H1 (cell line): ENCODE results near the gene THBD. TPM values are rescaled to one million over a fixed set of nuclear protein-coding genes. Genes with fewer than 3 reads are reported as not detected.
A peak's percentile ranks its signal among the peaks of the same experiment; 100 is the strongest.

ENCODE experiments used
- CTCF ChIA-PET: fragments of 300-600 bp; sonication (Branson Sonifier 250); formaldehyde crosslinking; loops from one replicate; lab custom pipeline; 2021; ENCODE audit not compliant: partially characterized antibody; lab: Charles Lee
- POLR2A ChIA-PET: fragments of 300-600 bp; sonication (Branson Sonifier 250); formaldehyde crosslinking; loops from one replicate; lab custom pipeline; 2021; ENCODE audit warnings: inconsistent platforms; ENCODE audit not compliant: partially characterized antibody; lab: Charles Lee
- DNase-seq, 2 experiments: peaks; one replicate each; pipeline versions ENCODE4 v3.0.0 to v3.0.0-alpha.2; 2010 to 2022; ENCODE audit warnings: low spot score in 2 of 2, low read depth in 1 of 2, mixed read lengths in 1 of 2
- FAIRE-seq: peaks from 2 replicates; lab custom pipeline; 2011; peaks lifted over from hg19 to GRCh38; lab: Jason Lieb, UNC
- H2AFZ ChIP-seq: 2 replicates; pipeline ENCODE4 v1.8.1; 2012; ENCODE audit warnings: low read length, inconsistent platforms
- H2AK5ac ChIP-seq: 2 replicates; pipeline ENCODE4 v1.6.1; 2013; ENCODE audit warnings: low read depth, low read length
- H2BK120ac ChIP-seq: replicated peaks from 2 replicates; pipeline ENCODE3; 2013; ENCODE audit warnings: low read depth, low read length, inconsistent platforms
- H2BK12ac ChIP-seq: 2 replicates; pipeline ENCODE4 v1.6.1; 2013; ENCODE audit warnings: low read depth, low read length
- H2BK15ac ChIP-seq: 2 replicates; pipeline ENCODE4 v1.6.1; 2013; ENCODE audit warnings: low read length
- H2BK20ac ChIP-seq: 2 replicates; pipeline ENCODE4 v1.6.1; 2013; ENCODE audit warnings: low read length
- H2BK5ac ChIP-seq: 2 replicates; pipeline ENCODE4 v1.6.1; 2013; ENCODE audit warnings: low read depth, low read length
- H3K14ac ChIP-seq: 2 replicates; pipeline ENCODE4 v1.6.1; 2013; ENCODE audit warnings: inconsistent platforms; ENCODE audit not compliant: insufficient read length
- H3K18ac ChIP-seq: 2 replicates; pipeline ENCODE4 v1.6.1; 2013; ENCODE audit warnings: low read length; ENCODE audit errors: extremely low read depth
- H3K23ac ChIP-seq: 2 replicates; pipeline ENCODE4 v1.6.1; 2013; ENCODE audit warnings: inconsistent platforms; ENCODE audit not compliant: insufficient read length
- H3K23me2 ChIP-seq: 2 replicates; pipeline ENCODE4 v1.6.1; 2013; ENCODE audit warnings: low read depth, low read length
- H3K27ac ChIP-seq: 2 replicates; pipeline ENCODE4 v1.6.1; 2011; ENCODE audit warnings: low read depth, low read length, inconsistent platforms
- H3K27me3 ChIP-seq, 4 experiments: replicated peaks in 1 of 4; 1 replicate in 1 of 4; 2 replicates in 3 of 4; pipeline versions ENCODE4 v1.6.1 to v1.8.1; 2011 to 2013; ENCODE audit warnings: low read length in 3 of 4, mild to moderate bottlenecking in 3 of 4, inconsistent platforms in 2 of 4, mixed read lengths in 2 of 4, moderate library complexity in 1 of 4; ENCODE audit not compliant: control insufficient read depth in 3 of 4, insufficient read depth in 3 of 4; ENCODE audit errors: extremely low read depth in 1 of 4
- H3K36me3 ChIP-seq, 4 experiments: 2 replicates each; pipeline versions ENCODE4 v1.6.1 to v1.8.1; 2011 to 2013; ENCODE audit warnings: mild to moderate bottlenecking in 4 of 4, low read length in 3 of 4, moderate library complexity in 2 of 4, control low read depth in 1 of 4, inconsistent platforms in 1 of 4; ENCODE audit not compliant: insufficient read depth in 4 of 4, control insufficient read depth in 2 of 4
- H3K4ac ChIP-seq: replicated peaks from 2 replicates; pipeline ENCODE3; 2013; ENCODE audit warnings: low read length, low read depth, mixed read lengths, inconsistent platforms; ENCODE audit not compliant: insufficient read length
- H3K4me1 ChIP-seq, 4 experiments: replicated peaks in 1 of 4; 1 replicate in 1 of 4; 2 replicates in 3 of 4; pipeline versions ENCODE4 v1.6.1 to v1.8.1; 2011 to 2013; ENCODE audit warnings: low read length in 3 of 4, inconsistent platforms in 2 of 4, mixed read lengths in 1 of 4; ENCODE audit not compliant: insufficient read depth in 4 of 4, control insufficient read depth in 3 of 4
- H3K4me2 ChIP-seq, 2 experiments: 2 replicates each; pipeline versions ENCODE4 v1.6.1 to v1.8.1; 2011 to 2013; ENCODE audit warnings: low read depth in 2 of 2, low read length in 2 of 2, control low read depth in 1 of 2, inconsistent platforms in 1 of 2, mild to moderate bottlenecking in 1 of 2; ENCODE audit not compliant: insufficient read depth in 1 of 2
- H3K4me3 ChIP-seq, 4 experiments: fragments of 200-600, 300-600 bp in 1 of 4; sonication (generic), shearing (Covaris generic), sonication (Bioruptor Twin) in 1 of 4; 2 replicates each; pipeline versions ENCODE4 v1.5.1 to v1.8.1; 2011 to 2016; ENCODE audit warnings: low read length in 4 of 4, low read depth in 3 of 4, control low read depth in 2 of 4, inconsistent platforms in 2 of 4, mild to moderate bottlenecking in 2 of 4, mixed read lengths in 1 of 4, moderate library complexity in 1 of 4; ENCODE audit not compliant: insufficient read depth in 2 of 4; ENCODE audit errors: extremely low read depth in 1 of 4
- H3K56ac ChIP-seq: replicated peaks from 2 replicates; pipeline ENCODE3; 2013; ENCODE audit warnings: low read depth, mild to moderate bottlenecking, mixed read lengths, low read length, inconsistent platforms; ENCODE audit not compliant: insufficient read length
- H3K79me1 ChIP-seq: 2 replicates; pipeline ENCODE4 v1.6.1; 2013; ENCODE audit warnings: low read depth, low read length, control low read depth
- H3K79me2 ChIP-seq, 2 experiments: 2 replicates each; pipeline versions ENCODE4 v1.6.1 to v1.8.1; 2012 to 2013; ENCODE audit warnings: low read length in 2 of 2, mild to moderate bottlenecking in 2 of 2, inconsistent platforms in 1 of 2; ENCODE audit not compliant: insufficient read depth in 2 of 2, control insufficient read depth in 1 of 2
- H3K9ac ChIP-seq, 4 experiments: replicated peaks in 1 of 4; 1 replicate in 1 of 4; 2 replicates in 3 of 4; pipeline versions ENCODE4 v1.6.1 to v1.8.1; 2011 to 2013; ENCODE audit warnings: low read depth in 3 of 4, low read length in 3 of 4, control low read depth in 2 of 4, mild to moderate bottlenecking in 2 of 4, moderate library complexity in 2 of 4, inconsistent platforms in 1 of 4; ENCODE audit errors: extremely low read depth in 1 of 4
- H3K9me3 ChIP-seq, 2 experiments: 2 replicates each; pipeline versions ENCODE4 v1.6.1 to v1.8.1; 2012 to 2013; ENCODE audit warnings: mild to moderate bottlenecking in 2 of 2, moderate library complexity in 2 of 2, control low read depth in 1 of 2, inconsistent platforms in 1 of 2, low read depth in 1 of 2, low read length in 1 of 2, mixed read lengths in 1 of 2; ENCODE audit not compliant: insufficient read depth in 2 of 2
- H4K20me1 ChIP-seq, 2 experiments: replicated peaks in 1 of 2; 2 replicates each; pipeline versions ENCODE3 to v1.8.1; 2011 to 2013; ENCODE audit warnings: inconsistent platforms in 2 of 2, low read length in 2 of 2, mild to moderate bottlenecking in 1 of 2; ENCODE audit not compliant: insufficient read depth in 2 of 2, control insufficient read depth in 1 of 2
- H4K5ac ChIP-seq: 2 replicates; pipeline ENCODE4 v1.6.1; 2013; ENCODE audit warnings: low read length, low read depth, mixed read lengths, inconsistent platforms; ENCODE audit not compliant: insufficient read length
- H4K8ac ChIP-seq: 2 replicates; pipeline ENCODE4 v1.8.0; 2013; ENCODE audit warnings: mild to moderate bottlenecking, moderate library complexity, low read length, inconsistent platforms; ENCODE audit not compliant: insufficient read depth; ENCODE audit errors: extremely low read depth
- H4K91ac ChIP-seq: replicated peaks from 2 replicates; pipeline ENCODE3; 2013; ENCODE audit warnings: low read length, mixed read lengths, inconsistent platforms; ENCODE audit not compliant: insufficient read length
- BACH1 ChIP-seq: IDR thresholded peaks from 2 replicates; pipeline ENCODE4 v1.6.1; 2012; ENCODE audit warnings: low read length, improper control_type of control experiment
- BCL11A ChIP-seq, 2 experiments: IDR thresholded peaks; one replicate each; pipeline ENCODE4 v1.6.1; 2011; ENCODE audit warnings: low read depth in 2 of 2, low read length in 2 of 2, mild to moderate bottlenecking in 2 of 2
- CHD2 ChIP-seq: IDR thresholded peaks from 2 replicates; pipeline ENCODE4 v1.6.1; 2012; ENCODE audit warnings: low read length, improper control_type of control experiment
- HDAC2 ChIP-seq, 2 experiments: fragments of 300-600 bp in 1 of 2; sonication (generic) in 1 of 2; IDR thresholded peaks; 2 replicates each; pipeline ENCODE4 v1.6.1; 2011 to 2012; ENCODE audit warnings: low read depth in 2 of 2, low read length in 2 of 2, mild to moderate bottlenecking in 2 of 2, moderate library complexity in 2 of 2, borderline replicate concordance in 1 of 2, inconsistent platforms in 1 of 2
- KDM4A ChIP-seq: IDR thresholded peaks from one replicate; pipeline ENCODE4 v1.7.1; 2012; ENCODE audit warnings: low read depth, mild to moderate bottlenecking, moderate library complexity, low read length, inconsistent platforms; ENCODE audit not compliant: severe bottlenecking
- POLR2AphosphoS5 ChIP-seq: IDR thresholded peaks from 2 replicates; pipeline ENCODE4 v1.6.1; 2011; ENCODE audit warnings: low read depth, low read length
- RFX5 ChIP-seq: IDR thresholded peaks from 2 replicates; pipeline ENCODE4 v1.6.1; 2011; ENCODE audit warnings: low read depth, low read length, improper control_type of control experiment, borderline replicate concordance
- SUZ12 ChIP-seq: fragments of 200-600 bp; sonication (generic); IDR thresholded peaks from 2 replicates; pipeline ENCODE4 v1.6.1; 2012; ENCODE audit warnings: mild to moderate bottlenecking, inconsistent platforms, low read length, moderate library complexity, mixed read lengths
- TAF7 ChIP-seq: optimal IDR thresholded peaks from 2 replicates; pipeline ENCODE3; 2011; ENCODE audit warnings: low read depth, mild to moderate bottlenecking, inconsistent platforms, low read length, moderate library complexity, borderline replicate concordance
- TBP ChIP-seq: IDR thresholded peaks from 2 replicates; pipeline ENCODE4 v1.6.1; 2011; ENCODE audit warnings: low read depth, low read length, improper control_type of control experiment
- TCF12 ChIP-seq: IDR thresholded peaks from 2 replicates; pipeline ENCODE4 v1.6.1; 2011; ENCODE audit warnings: low read depth, mild to moderate bottlenecking, low read length
- WGBS, 2 experiments: shearing (Covaris generic) in 1 of 2; methylation state at CpG; one replicate each; pipeline versions ENCODE4 v1.1.6 to v1.1.7; 2013 to 2015; ENCODE audit warnings: low lambda C conversion rate in 2 of 2, mixed read lengths in 2 of 2, inconsistent platforms in 1 of 2, low coverage in 1 of 2, missing lambda C conversion rate in 1 of 2; ENCODE audit not compliant: insufficient replicate concordance in 2 of 2, insufficient coverage in 1 of 2, insufficient read length in 1 of 2; ENCODE audit errors: extremely low coverage in 1 of 2, missing lambda C conversion rate in 1 of 2; 5-methylcytosine and 5-hydroxymethylcytosine counted together
- polyA plus RNA-seq, 7 experiments: library from polyadenylated mRNA; depleted of rRNA in 3 of 7; stranded (reverse) in 5 of 7; unstranded in 2 of 7; fragments of >200 nt in 5 of 7; fragments of 200-250 nt in 2 of 7; gene quantifications; 1 replicate in 5 of 7; 2 replicates in 1 of 7; 4 replicates in 1 of 7; pipeline versions ENCODE4 v1.2.1 to v1.2.3, GENCODE V29; 2011 to 2013; ENCODE audit warnings: missing spikeins in 2 of 7, mixed read lengths in 2 of 7
- total RNA-seq: library from RNA; stranded (reverse); fragmentation: NEBNext Ultra II Directional; extraction: Animal tissue kit (Norgen Biotek cat#: 25700); gene quantifications from 2 replicates; pipeline ENCODE4 v1.2.1, GENCODE V29; 2021

THBD gene
- total and polyA plus RNA-seq, 2 of the 8 experiments (the other 6 are each of a cell fraction or from before 2014, with no cell fraction given): 0.21 to 0.43 TPM

DNA sequence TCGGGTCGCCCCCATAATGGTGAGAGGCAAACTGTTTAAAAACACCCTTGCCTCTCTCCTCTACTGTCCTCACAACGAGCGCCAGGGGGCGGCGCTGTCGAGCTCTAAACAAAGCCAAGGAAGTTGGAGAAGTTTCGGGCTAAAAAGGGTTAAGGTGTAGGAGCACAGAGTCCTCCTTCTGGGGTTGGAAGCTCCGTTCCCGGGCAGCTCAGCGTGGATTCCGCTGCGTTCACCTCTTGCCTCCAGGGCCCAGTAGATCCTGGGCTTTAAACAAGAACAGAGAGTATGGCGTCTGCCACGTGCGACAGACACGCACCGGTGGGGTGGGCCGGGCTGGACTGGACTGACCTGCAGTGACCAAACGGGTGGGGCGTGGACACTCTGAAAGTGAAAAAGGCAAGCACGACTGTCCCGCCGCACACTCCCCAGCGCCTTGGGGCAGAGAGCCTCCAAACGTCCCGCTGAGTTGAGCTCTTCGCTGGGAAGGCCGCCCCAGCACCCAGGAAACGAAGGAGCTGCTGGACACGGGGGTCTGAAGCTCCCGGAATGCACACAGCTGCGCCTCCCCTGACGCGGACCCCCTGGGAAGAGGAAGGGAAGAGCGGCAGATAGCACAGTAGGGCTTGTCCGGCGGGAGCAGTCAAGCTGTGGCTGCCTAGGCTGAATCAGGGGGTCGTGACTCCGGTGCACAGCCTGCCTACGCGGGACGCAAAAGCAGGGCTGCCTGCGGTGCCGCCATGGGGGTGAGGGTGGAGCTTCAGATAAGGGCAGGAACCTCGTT, 1.6 kb upstream of the THBD start:
- H3K36me3 ChIP-seq: no peaks in the 10 kb centered on the region
- POLR2A ChIA-PET: interaction anchor here (0.6 to 2.2 kb wide), 10 partner anchors 9 to 385 kb away, joined by 3 to 13 read pairs (median 5); partner anchors contain the start of genes NXT1 and SSTR4
- peak overlapping the region; percentile 42 for H4K8ac ChIP-seq
- peak overlapping the region; percentile 70 to 98 for H3K4me2 ChIP-seq
- H2BK20ac ChIP-seq: peak overlapping the region; percentile 86
- DNase-seq: peak; percentile 78 to 98
- peak overlapping the region; percentile 88; the same call in 1 of the 2 replicates for H2BK12ac ChIP-seq
- H3K14ac ChIP-seq: no peak overlapping the region
- H3K79me2 ChIP-seq: no peaks in the 10 kb centered on the region
- peak overlapping the region; percentile 89 for H4K91ac ChIP-seq
- peak overlapping the region; percentile 84; the same call in 1 of the 2 replicates for H2BK5ac ChIP-seq
- WGBS, 2 experiments: 2% methylated on average over 38 of the region's 46 CpGs; no CpG with 5 or more reads in 1 of the 2 experiments
- H2AFZ ChIP-seq: peak overlapping the region; percentile 7; the same call in 1 of the 2 replicates
- H3K4ac ChIP-seq: no peak overlapping the region
- peaks cover 0 to 5% of the 10 kb centered on the region in 2 experiments for H4K20me1 ChIP-seq
- peaks cover 4 to 12% (median 6%) of the 10 kb centered on the region in 4 experiments; a peak in 6 of 7 replicates for H3K4me1 ChIP-seq
- peak; percentile 84 for FAIRE-seq
- no peak overlapping the region for H4K5ac ChIP-seq
- peak overlapping the region; percentile 55 for H3K56ac ChIP-seq
- CTCF ChIA-PET: interaction anchor here (0.6 to 5.0 kb wide), 55 partner anchors 8 to 712 kb away, joined by 3 to 90 read pairs (median 4); partner anchors contain the start of gene SSTR4
- H3K27me3 ChIP-seq: peaks cover 31 to 61% (median 50%) of the 10 kb centered on the region in 4 experiments
- H2BK120ac ChIP-seq: no peak overlapping the region
- no peaks in the 10 kb centered on the region for H3K9me3 ChIP-seq
- no peak overlapping the region for H3K27ac ChIP-seq
- peak overlapping the region; percentile 53; the same call in 1 of the 2 replicates for H2BK15ac ChIP-seq
- peaks cover 28% of the 10 kb centered on the region for H3K23me2 ChIP-seq
- no peak overlapping the region for H3K23ac ChIP-seq
- peak overlapping the region; percentile 98 for H3K18ac ChIP-seq
- H3K9ac ChIP-seq: peak overlapping the region in 1 of 4 experiments; percentile 13; a peak in 2 of 7 replicates
- H2AK5ac ChIP-seq: no peak overlapping the region
- peak overlapping the region; percentile 47 to 71 (median 61) for H3K4me3 ChIP-seq
- no peaks in the 10 kb centered on the region for H3K79me1 ChIP-seq
- TF ChIP-seq BCL11A (IDR thresholded peaks at IDR 0.05; ENCODE audit: low read depth in 2 of 2, low read length in 2 of 2) (no peak), BACH1 (0 out of 2 replicates have a peak, but pooled peaks have one; percentile 5), POLR2AphosphoS5 (no peak), TAF7 (peak; percentile 45), CHD2 (0 out of 2 replicates have a peak, but pooled peaks have one; percentile 32), TBP (peak; percentile 55; the same call in 1 of the 2 replicates), SUZ12 (no peak), HDAC2 (IDR thresholded peaks at IDR 0.05; ENCODE audit: borderline replicate concordance in 1 of 2, low read depth in 2 of 2, low read length in 2 of 2) (peak in 1 of 2 experiments; percentile 37; a peak in 1 of 4 replicates), TCF12 (0 out of 2 replicates have a peak, but pooled peaks have one; percentile 8), KDM4A (peak; percentile 85), RFX5 (no peak)
